Measurements from ENCODE around the gene KAZN.

Gene KAZN

GRCh38 chr1:15117671-15118325 is 519.3 kb downstream of the KAZN start:
- no peaks in the 10 kb centered on the region for H3K27me3 ChIP-seq (ENCODE audit: insufficient read depth, low read length, poor library complexity, severe bottlenecking)
- no peaks in the 10 kb centered on the region for H3F3A ChIP-seq (ENCODE audit: low read depth)
- H3K4me2 ChIP-seq (ENCODE audit: low read depth, low read length, poor library complexity, severe bottlenecking) = no peak overlapping the region
- no peaks in the 10 kb centered on the region for H3K4me1 ChIP-seq (ENCODE audit: insufficient read depth, low read length, poor library complexity, severe bottlenecking)
- H3K79me2 ChIP-seq (ENCODE audit: insufficient read depth, low read length) = no peaks in the 10 kb centered on the region
- H3K9me2 ChIP-seq (replicated peaks; ENCODE audit: low read depth, low read length) = no peaks in the 10 kb centered on the region
- H3K9me3 ChIP-seq (ENCODE audit: insufficient read depth, low read depth, low read length) = no peaks in the 10 kb centered on the region
- no peak overlapping the region for H3K9ac ChIP-seq (ENCODE audit: low read depth, low read length, poor library complexity, severe bottlenecking)
- H3K36me3 ChIP-seq (ENCODE audit: insufficient read depth, low read length) = no peaks in the 10 kb centered on the region
- no peak overlapping the region for H2AFZ ChIP-seq (ENCODE audit: low read length)
- no peaks in the 10 kb centered on the region for H4K20me1 ChIP-seq (ENCODE audit: insufficient read depth, low read length, poor library complexity, severe bottlenecking)
- H3K4me3 ChIP-seq (ENCODE audit: low read length, poor library complexity, severe bottlenecking) = no peak overlapping the region
- TF ChIP-seq CTCF (conservative IDR thresholded peaks at IDR 0.05; ENCODE audit: low read length) (no peak), EZH2phosphoT487 (IDR thresholded peaks at IDR 0.05; ENCODE audit: borderline replicate concordance) (no peak)

- Histone ChIP-seq H3K4me3 (ENCODE audit: low read length, poor library complexity, severe bottlenecking) (no peak overlapping the region), H3K79me2 (ENCODE audit: insufficient read depth, low read length) (no peaks in the 10 kb centered on the region)
Measured at GRCh38 chr1:15118579-15118978, 520.1 kb downstream of the KAZN start.

GRCh38 chr1:15120251-15120945 is 521.9 kb downstream of the KAZN start:
- H3K4me1 ChIP-seq (ENCODE audit: insufficient read depth, low read length, poor library complexity, severe bottlenecking) = no peaks in the 10 kb centered on the region
- H3K36me3 ChIP-seq (ENCODE audit: insufficient read depth, low read length) = no peaks in the 10 kb centered on the region
- H3K9ac ChIP-seq (ENCODE audit: low read depth, low read length, poor library complexity, severe bottlenecking) = no peak overlapping the region
- H2AFZ ChIP-seq (ENCODE audit: low read length) = no peak overlapping the region
- H3K4me3 ChIP-seq (ENCODE audit: low read length, poor library complexity, severe bottlenecking) = no peak overlapping the region
- no peaks in the 10 kb centered on the region for H4K20me1 ChIP-seq (ENCODE audit: insufficient read depth, low read length, poor library complexity, severe bottlenecking)
- H3K79me2 ChIP-seq (ENCODE audit: insufficient read depth, low read length) = no peaks in the 10 kb centered on the region
- H3K27me3 ChIP-seq (ENCODE audit: insufficient read depth, low read length, poor library complexity, severe bottlenecking) = no peaks in the 10 kb centered on the region
- no peaks in the 10 kb centered on the region for H3K9me3 ChIP-seq (ENCODE audit: insufficient read depth, low read depth, low read length)
- no peaks in the 10 kb centered on the region for H3K9me2 ChIP-seq (replicated peaks; ENCODE audit: low read depth, low read length)
- H3F3A ChIP-seq (ENCODE audit: low read depth) = no peaks in the 10 kb centered on the region
- H3K4me2 ChIP-seq (ENCODE audit: low read depth, low read length, poor library complexity, severe bottlenecking) = no peak overlapping the region
- TF ChIP-seq CTCF (conservative IDR thresholded peaks at IDR 0.05; ENCODE audit: low read length) = no peak
- no peak for TF ChIP-seq EZH2phosphoT487 (IDR thresholded peaks at IDR 0.05; ENCODE audit: borderline replicate concordance)

More at GRCh38 chr1:15118579-15118978, 520.1 kb downstream of the KAZN start:
- Histone ChIP-seq H3K36me3 (ENCODE audit: insufficient read depth, low read length) (no peaks in the 10 kb centered on the region), H3K4me2 (ENCODE audit: low read depth, low read length, poor library complexity, severe bottlenecking) (no peak overlapping the region), H3K9ac (ENCODE audit: low read depth, low read length, poor library complexity, severe bottlenecking) (no peak overlapping the region), H3K9me3 (ENCODE audit: insufficient read depth, low read depth, low read length) (no peaks in the 10 kb centered on the region), H3K9me2 (replicated peaks; ENCODE audit: low read depth, low read length) (no peaks in the 10 kb centered on the region), H3F3A (ENCODE audit: low read depth) (no peaks in the 10 kb centered on the region), H4K20me1 (ENCODE audit: insufficient read depth, low read length, poor library complexity, severe bottlenecking) (no peaks in the 10 kb centered on the region), H3K4me1 (ENCODE audit: insufficient read depth, low read length, poor library complexity, severe bottlenecking) (no peaks in the 10 kb centered on the region), H3K27me3 (ENCODE audit: insufficient read depth, low read length, poor library complexity, severe bottlenecking) (no peaks in the 10 kb centered on the region), H2AFZ (ENCODE audit: low read length) (no peak overlapping the region)
- TF ChIP-seq CTCF (conservative IDR thresholded peaks at IDR 0.05; ENCODE audit: low read length) = no peak
- no peak for TF ChIP-seq EZH2phosphoT487 (IDR thresholded peaks at IDR 0.05; ENCODE audit: borderline replicate concordance)
